ENCODE data around the gene DBP.
"Not testable (repeated sequence)": the region's sequence is repeated elsewhere in the genome, so short reads cannot be mapped to it uniquely, and the experiment has no call there.

Gene DBP

DNA sequence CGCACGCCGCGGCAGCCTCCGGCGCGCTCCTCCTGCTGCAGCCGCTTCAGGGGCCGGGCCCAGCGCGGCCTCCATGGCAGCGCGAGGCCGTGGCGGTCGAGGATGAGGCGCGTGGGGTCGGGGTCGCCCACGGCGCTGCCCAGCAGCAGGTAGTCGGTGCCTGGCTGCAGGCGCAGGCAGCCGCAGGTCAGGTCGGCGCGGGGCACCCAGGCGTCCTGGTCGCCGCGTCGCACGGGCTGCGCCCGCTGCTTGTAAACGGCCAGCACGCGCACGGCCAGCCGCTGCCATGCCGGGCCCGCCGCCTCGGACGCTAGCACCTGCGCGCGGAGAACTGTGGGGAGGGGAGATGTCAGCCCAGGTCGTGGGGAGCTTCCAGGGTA is 24.5 kb upstream of the DBP start:
- TF ChIP-seq, protein P1, sequence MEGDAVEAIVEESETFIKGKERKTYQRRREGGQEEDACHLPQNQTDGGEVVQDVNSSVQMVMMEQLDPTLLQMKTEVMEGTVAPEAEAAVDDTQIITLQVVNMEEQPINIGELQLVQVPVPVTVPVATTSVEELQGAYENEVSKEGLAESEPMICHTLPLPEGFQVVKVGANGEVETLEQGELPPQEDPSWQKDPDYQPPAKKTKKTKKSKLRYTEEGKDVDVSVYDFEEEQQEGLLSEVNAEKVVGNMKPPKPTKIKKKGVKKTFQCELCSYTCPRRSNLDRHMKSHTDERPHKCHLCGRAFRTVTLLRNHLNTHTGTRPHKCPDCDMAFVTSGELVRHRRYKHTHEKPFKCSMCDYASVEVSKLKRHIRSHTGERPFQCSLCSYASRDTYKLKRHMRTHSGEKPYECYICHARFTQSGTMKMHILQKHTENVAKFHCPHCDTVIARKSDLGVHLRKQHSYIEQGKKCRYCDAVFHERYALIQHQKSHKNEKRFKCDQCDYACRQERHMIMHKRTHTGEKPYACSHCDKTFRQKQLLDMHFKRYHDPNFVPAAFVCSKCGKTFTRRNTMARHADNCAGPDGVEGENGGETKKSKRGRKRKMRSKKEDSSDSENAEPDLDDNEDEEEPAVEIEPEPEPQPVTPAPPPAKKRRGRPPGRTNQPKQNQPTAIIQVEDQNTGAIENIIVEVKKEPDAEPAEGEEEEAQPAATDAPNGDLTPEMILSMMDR (IDR thresholded peaks at IDR 0.05) = no peak
- Histone ChIP-seq H3K4me1 (no peaks in the 10 kb centered on the region), H3K9me3 (ENCODE audit: control insufficient read depth, low read length) (no peaks in the 10 kb centered on the region), H3K27me3 (ENCODE audit: control insufficient read depth, insufficient read depth, low read length) (no peaks in the 10 kb centered on the region), H2AFZ (no peak overlapping the region), H3K27ac (no peak overlapping the region), H3K4me3 (ENCODE audit: low read depth, low read length) (no peak overlapping the region), H3K9ac (no peak overlapping the region), H3K36me3 (ENCODE audit: control insufficient read depth, insufficient read depth, low read length) (no peaks in the 10 kb centered on the region), H3K4me2 (ENCODE audit: low read length) (no peak overlapping the region), H3K79me2 (no peaks in the 10 kb centered on the region)

DNA sequence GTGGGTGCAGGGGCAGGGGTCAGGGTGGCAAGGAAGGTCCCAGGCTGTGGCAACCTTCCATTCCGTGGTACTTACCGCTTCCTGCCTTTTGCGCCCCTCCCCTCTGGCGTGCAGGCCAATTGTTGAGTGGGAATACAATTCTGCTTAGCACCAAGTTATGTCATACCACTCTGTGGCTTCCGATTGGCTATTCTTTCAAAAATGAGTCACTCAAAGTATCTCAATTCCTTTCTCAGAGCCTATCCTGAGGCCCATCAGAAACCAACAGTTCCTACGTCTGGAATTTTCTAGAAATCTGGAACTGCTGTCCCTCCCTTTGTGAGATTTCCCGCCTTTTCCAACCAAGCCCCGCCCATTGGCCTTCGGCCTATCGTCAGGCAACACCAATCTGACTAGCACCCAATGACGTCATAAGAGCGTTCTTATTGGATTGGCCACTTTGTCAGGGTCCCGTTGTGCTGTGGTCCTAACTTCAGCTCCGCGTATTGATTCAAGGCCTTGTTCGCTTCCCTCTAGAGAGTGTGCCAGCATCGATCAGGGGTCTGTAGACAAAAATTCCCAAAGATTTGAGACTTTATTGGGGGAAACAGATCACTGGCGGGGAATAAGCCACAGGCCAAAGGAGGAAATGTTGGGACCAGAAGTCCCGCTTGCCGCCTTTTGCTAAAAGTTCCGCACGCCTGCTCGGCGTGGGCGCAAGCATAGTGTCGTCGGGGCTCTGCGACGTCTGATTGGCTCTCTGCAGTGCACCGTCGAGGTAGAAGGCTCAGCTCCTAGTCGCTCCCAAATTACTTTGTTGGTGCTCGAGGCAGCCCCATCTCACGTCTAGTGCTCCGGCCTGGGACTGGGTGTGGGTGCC is 23.9 kb upstream of the DBP start:
- H2AFZ ChIP-seq = peak overlapping the region; percentile 46
- no peak overlapping the region for H3K4me3 ChIP-seq (ENCODE audit: low read depth, low read length)
- H3K36me3 ChIP-seq (ENCODE audit: control insufficient read depth, insufficient read depth, low read length) = no peaks in the 10 kb centered on the region
- no peaks in the 10 kb centered on the region for H3K79me2 ChIP-seq
- no peaks in the 10 kb centered on the region for H3K4me1 ChIP-seq
- no peaks in the 10 kb centered on the region for H3K27me3 ChIP-seq (ENCODE audit: control insufficient read depth, insufficient read depth, low read length)
- H3K9me3 ChIP-seq (ENCODE audit: control insufficient read depth, low read length) = no peaks in the 10 kb centered on the region
- TF ChIP-seq, protein P1 (IDR thresholded peaks at IDR 0.05) = no peak
- peak overlapping the region; percentile 36 for H3K4me2 ChIP-seq (ENCODE audit: low read length)
- peak overlapping the region; percentile 58 for H3K27ac ChIP-seq
- H3K9ac ChIP-seq = no peak overlapping the region

DNA sequence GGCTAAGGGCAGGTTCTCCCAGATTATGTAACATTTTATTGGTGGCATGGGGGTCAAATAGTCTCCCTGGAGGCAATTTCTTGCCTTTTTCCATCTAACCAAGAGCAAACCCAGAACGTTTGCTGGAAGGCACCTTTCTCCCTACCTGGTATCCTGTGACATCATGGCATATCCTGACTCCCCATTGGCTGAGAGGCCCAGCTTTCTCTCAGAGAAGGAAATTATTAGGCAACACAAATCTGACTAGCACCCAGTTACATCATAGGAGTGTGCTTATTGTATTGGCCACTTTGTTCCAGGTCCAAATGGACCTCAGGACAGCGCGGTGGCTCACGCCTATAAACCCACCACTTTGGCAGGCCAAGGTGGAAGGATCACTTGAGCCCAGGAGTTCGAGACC is 22.6 kb upstream of the DBP start:
- Histone ChIP-seq H3K79me2 (no peaks in the 10 kb centered on the region), H3K4me1 (no peaks in the 10 kb centered on the region), H3K4me2 (ENCODE audit: low read length) (no peak overlapping the region), H2AFZ (no peak overlapping the region), H3K9me3 (ENCODE audit: control insufficient read depth, low read length) (no peaks in the 10 kb centered on the region), H3K36me3 (ENCODE audit: control insufficient read depth, insufficient read depth, low read length) (no peaks in the 10 kb centered on the region), H3K27me3 (ENCODE audit: control insufficient read depth, insufficient read depth, low read length) (no peaks in the 10 kb centered on the region), H3K27ac (no peak overlapping the region), H3K4me3 (ENCODE audit: low read depth, low read length) (no peak overlapping the region), H3K9ac (no peak overlapping the region)
- TF ChIP-seq, protein P1 (IDR thresholded peaks at IDR 0.05) = no peak

DNA sequence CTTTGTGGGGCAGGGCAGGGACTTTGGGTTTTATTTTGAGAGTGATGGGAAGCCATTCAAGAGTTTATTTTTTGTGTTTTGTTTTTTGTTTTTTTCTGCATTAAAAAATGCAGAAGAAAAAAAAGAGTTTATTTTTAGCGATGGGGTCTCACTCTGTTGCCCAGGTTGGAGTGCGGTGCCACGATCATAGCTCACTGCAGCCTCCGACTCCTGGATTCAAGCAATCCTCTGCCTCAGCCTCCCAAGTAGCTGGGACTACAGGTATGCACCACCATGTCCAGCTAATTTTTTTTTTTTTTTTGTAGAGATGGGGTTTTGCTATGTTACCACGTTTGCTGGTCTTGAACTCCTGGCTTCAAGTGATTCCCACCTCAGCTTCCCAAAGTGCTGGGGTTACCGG is 21.3 kb upstream of the DBP start:
- no peaks in the 10 kb centered on the region for H3K27me3 ChIP-seq (ENCODE audit: control insufficient read depth, insufficient read depth, low read length)
- no peak overlapping the region for H3K9ac ChIP-seq
- no peaks in the 10 kb centered on the region for H3K9me3 ChIP-seq (ENCODE audit: control insufficient read depth, low read length)
- no peaks in the 10 kb centered on the region for H3K36me3 ChIP-seq (ENCODE audit: control insufficient read depth, insufficient read depth, low read length)
- no peaks in the 10 kb centered on the region for H3K4me1 ChIP-seq
- TF ChIP-seq, protein P1 (IDR thresholded peaks at IDR 0.05) = no peak
- no peaks in the 10 kb centered on the region for H3K79me2 ChIP-seq
- H2AFZ ChIP-seq = no peak overlapping the region
- no peak overlapping the region for H3K27ac ChIP-seq
- H3K4me2 ChIP-seq (ENCODE audit: low read length) = no peak overlapping the region
- H3K4me3 ChIP-seq (ENCODE audit: low read depth, low read length) = no peak overlapping the region

DNA sequence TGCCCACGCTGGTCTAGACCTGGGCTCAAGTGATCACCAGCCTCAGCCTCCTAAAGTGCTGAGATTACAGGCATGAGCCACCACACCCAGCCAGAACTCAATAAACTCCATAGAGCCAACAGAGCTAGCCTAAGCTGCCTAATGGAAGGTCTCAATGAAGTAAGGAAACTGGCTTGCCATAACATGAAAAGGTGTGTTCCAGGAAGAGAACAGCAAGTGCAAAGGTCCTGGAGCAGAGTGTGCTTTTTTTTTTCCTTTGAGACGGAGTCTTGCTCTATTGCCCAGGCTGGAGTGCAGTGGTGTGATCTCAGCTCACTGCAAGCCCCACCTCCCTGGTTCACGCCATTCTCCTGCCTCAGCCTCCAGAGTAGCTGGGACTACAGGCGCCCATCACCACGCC is 20.6 kb upstream of the DBP start:
- not testable (repeated sequence) for H3K9ac ChIP-seq; H3K27me3 ChIP-seq (ENCODE audit: control insufficient read depth, insufficient read depth, low read length); H3K4me2 ChIP-seq (ENCODE audit: low read length); H3K27ac ChIP-seq; H3K4me1 ChIP-seq; H3K4me3 ChIP-seq (ENCODE audit: low read depth, low read length); H3K36me3 ChIP-seq (ENCODE audit: control insufficient read depth, insufficient read depth, low read length); H3K79me2 ChIP-seq; H3K9me3 ChIP-seq (ENCODE audit: control insufficient read depth, low read length); H2AFZ ChIP-seq
